OCI-LY7 (cell line): Measurements from ENCODE around the gene P2RX5. TPM values are rescaled to one million over a fixed set of nuclear protein-coding genes. Genes with fewer than 3 reads are reported as not detected.

ENCODE experiments used
- BruUV-seq: library from RNA; stranded (reverse); fragments of 400-500 nt; replicated peaks from 2 replicates; lab custom pipeline; 2021; lab: Mats Ljungman, UMichigan
- CTCF ChIA-PET: fragments of 300-600 bp; sonication (Branson Sonifier 250); formaldehyde crosslinking; loops from one replicate; lab custom pipeline; 2022; ENCODE audit warnings: antibody characterized with exemption; ENCODE audit not compliant: unreplicated experiment; lab: Charles Lee
- POLR2A ChIA-PET: fragments of 300-600 bp; sonication (Branson Sonifier 250); formaldehyde crosslinking; loops from one replicate; lab custom pipeline; 2022; ENCODE audit warnings: antibody characterized with exemption; lab: Charles Lee
- DNase-seq: peaks from one replicate; pipeline ENCODE4 v3.0.0-alpha.2; 2015; ENCODE audit warnings: low spot score
- H2AFZ ChIP-seq: fragments of 200-600 bp; sonication (generic), shearing (Covaris generic); 2 replicates; pipeline ENCODE4 v1.6.1; 2014; ENCODE audit warnings: mild to moderate bottlenecking, antibody characterized with exemption, low read length, moderate library complexity
- H3K27ac ChIP-seq: fragments of 200-600 bp; sonication (generic); 2 replicates; pipeline ENCODE4 v1.5.1; 2014; ENCODE audit warnings: mixed run types, low read depth, mild to moderate bottlenecking, moderate library complexity, low read length, inconsistent platforms; ENCODE audit not compliant: poor library complexity, severe bottlenecking
- H3K36me3 ChIP-seq: fragments of 200-600 bp; sonication (generic); 2 replicates; pipeline ENCODE4 v1.6.1; 2014; ENCODE audit warnings: mild to moderate bottlenecking, antibody characterized with exemption, low read length, moderate library complexity, mixed read lengths; ENCODE audit not compliant: insufficient read depth
- H3K4me1 ChIP-seq: fragments of 200-600 bp; sonication (generic); 2 replicates; pipeline ENCODE4 v1.5.1; 2014; ENCODE audit warnings: mild to moderate bottlenecking, low read length; ENCODE audit not compliant: insufficient read depth, poor library complexity, severe bottlenecking
- H3K4me2 ChIP-seq: fragments of 200-600 bp; sonication (generic); 2 replicates; pipeline ENCODE4 v1.6.1; 2014; ENCODE audit warnings: mild to moderate bottlenecking, low read length
- H3K4me3 ChIP-seq: fragments of 200-600 bp; sonication (generic); 2 replicates; pipeline ENCODE4 v1.5.1; 2014; ENCODE audit warnings: mild to moderate bottlenecking, low read depth, low read length; ENCODE audit not compliant: poor library complexity, severe bottlenecking
- H3K79me2 ChIP-seq: fragments of 200-600 bp; sonication (generic); 2 replicates; pipeline ENCODE4 v1.6.1; 2016; ENCODE audit warnings: low read depth, mild to moderate bottlenecking, low read length, moderate library complexity, mixed read lengths; ENCODE audit not compliant: insufficient read depth
- H3K9me2 ChIP-seq: fragments of 200-600 bp; sonication (generic); 2 replicates; pipeline ENCODE4 v1.6.1; 2016; ENCODE audit warnings: mild to moderate bottlenecking, low read length, mixed read lengths; ENCODE audit not compliant: insufficient read depth
- H3K9me3 ChIP-seq: fragments of 200-600 bp; sonication (generic); 2 replicates; pipeline ENCODE4 v1.6.1; 2014; ENCODE audit warnings: mild to moderate bottlenecking, mixed run types, low read length, mixed read lengths
- H4K20me1 ChIP-seq: fragments of 200-600 bp; sonication (generic); 2 replicates; pipeline ENCODE4 v1.6.1; 2014; ENCODE audit warnings: mild to moderate bottlenecking, antibody characterized with exemption, low read length, moderate library complexity, mixed read lengths; ENCODE audit not compliant: insufficient read depth
- EZH2phosphoT487 ChIP-seq: fragments of 200-600 bp; sonication (generic); IDR thresholded peaks from 2 replicates; pipeline ENCODE4 v1.6.1; 2018; ENCODE audit warnings: low read depth, borderline replicate concordance, mild to moderate bottlenecking, mixed run types, antibody characterized with exemption, low read length, moderate library complexity, mixed read lengths
- intact Hi-C: fragments of 100-400 bp; cut with micrococcal nuclease; formaldehyde crosslinking; loops from one replicate; pipeline ENCODE4 v1.10.0; 2022; ENCODE audit not compliant: unreplicated experiment
- total RNA-seq, 2 experiments: library from RNA; depleted of rRNA in 1 of 2; stranded (reverse); fragments of >200 nt in 1 of 2; shearing (Covaris generic) in 1 of 2; gene quantifications; 2 replicates each; pipeline ENCODE4 v1.2.3, GENCODE V29; 2014 to 2022
- TF ChIP-seq, protein P1 (sequence below): fragments of 200-600 bp; sonication (generic); conservative IDR thresholded peaks from 2 replicates; pipeline ENCODE4 v1.5.1; 2014; ENCODE audit warnings: mild to moderate bottlenecking, antibody characterized with exemption, low read length, moderate library complexity, mixed read lengths

P2RX5 gene
- total RNA-seq, 2 experiments from 2014 or later: 150 to 195 TPM

- Histone ChIP-seq H3K9me2 (no peaks in the 10 kb centered on the region), H2AFZ (no peak overlapping the region), H3K4me2 (peak overlapping the region; percentile 88), H3K27ac (peak overlapping the region; percentile 70), H3K9me3 (no peaks in the 10 kb centered on the region), H3K36me3 (peaks cover 67% of the 10 kb centered on the region), H3K79me2 (peaks cover 73% of the 10 kb centered on the region), H3K4me3 (peak overlapping the region; percentile 97), H3K4me1 (peaks cover 45% of the 10 kb centered on the region), H4K20me1 (peaks cover 32% of the 10 kb centered on the region)
- no TSS peak for BruUV-seq
- intact Hi-C loops: no loop called here
- no peak for TF ChIP-seq EZH2phosphoT487
- TF ChIP-seq, protein P1, sequence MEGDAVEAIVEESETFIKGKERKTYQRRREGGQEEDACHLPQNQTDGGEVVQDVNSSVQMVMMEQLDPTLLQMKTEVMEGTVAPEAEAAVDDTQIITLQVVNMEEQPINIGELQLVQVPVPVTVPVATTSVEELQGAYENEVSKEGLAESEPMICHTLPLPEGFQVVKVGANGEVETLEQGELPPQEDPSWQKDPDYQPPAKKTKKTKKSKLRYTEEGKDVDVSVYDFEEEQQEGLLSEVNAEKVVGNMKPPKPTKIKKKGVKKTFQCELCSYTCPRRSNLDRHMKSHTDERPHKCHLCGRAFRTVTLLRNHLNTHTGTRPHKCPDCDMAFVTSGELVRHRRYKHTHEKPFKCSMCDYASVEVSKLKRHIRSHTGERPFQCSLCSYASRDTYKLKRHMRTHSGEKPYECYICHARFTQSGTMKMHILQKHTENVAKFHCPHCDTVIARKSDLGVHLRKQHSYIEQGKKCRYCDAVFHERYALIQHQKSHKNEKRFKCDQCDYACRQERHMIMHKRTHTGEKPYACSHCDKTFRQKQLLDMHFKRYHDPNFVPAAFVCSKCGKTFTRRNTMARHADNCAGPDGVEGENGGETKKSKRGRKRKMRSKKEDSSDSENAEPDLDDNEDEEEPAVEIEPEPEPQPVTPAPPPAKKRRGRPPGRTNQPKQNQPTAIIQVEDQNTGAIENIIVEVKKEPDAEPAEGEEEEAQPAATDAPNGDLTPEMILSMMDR: 0 out of 2 replicates have a peak, but pooled peaks have one; percentile 35
- CTCF ChIA-PET: no interaction called here
- POLR2A ChIA-PET: interaction anchor here (1.0 to 1.5 kb wide), 5 partner anchors 8 to 32 kb away, joined by 3 to 4 read pairs (median 3); no protein-coding TSS in a partner anchor
- peak; percentile 81 for DNase-seq
These were observed 31.1 kb upstream of the P2RX5 start for GRCh38 chr17:3727041-3727440.

DNA sequence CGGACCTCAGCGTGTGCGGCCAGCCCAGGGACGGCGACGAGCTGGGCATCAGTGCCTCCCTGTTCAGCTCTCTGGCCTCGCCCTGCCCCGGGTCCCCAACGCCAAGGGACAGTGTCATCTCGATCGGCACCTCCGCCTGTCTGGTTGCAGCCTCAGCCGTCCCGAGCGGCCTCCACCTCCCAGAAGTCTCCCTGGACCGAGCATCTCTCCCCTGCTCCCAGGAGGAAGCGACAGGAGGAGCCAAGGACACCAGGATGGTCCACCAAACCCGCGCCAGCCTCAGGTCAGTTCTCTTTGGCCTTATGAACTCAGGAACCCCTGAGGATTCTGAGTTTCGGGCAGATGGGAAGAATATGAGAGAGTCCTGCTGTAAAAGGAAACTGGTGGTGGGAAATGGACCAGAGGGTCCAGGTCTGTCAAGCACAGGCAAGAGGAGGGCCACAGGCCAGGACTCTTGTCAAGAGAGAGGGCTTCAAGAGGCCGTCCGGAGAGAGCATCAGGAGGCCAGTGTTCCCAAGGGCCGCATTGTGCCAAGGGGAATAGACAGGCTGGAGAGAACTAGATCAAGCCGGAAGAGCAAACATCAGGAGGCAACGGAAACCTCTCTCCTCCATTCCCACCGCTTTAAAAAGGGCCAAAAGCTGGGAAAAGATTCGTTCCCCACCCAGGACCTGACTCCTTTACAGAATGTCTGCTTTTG, 28.6 kb upstream of the P2RX5 start:
- H2AFZ ChIP-seq: no peak overlapping the region
- TF ChIP-seq, protein P1: no peak
- TF ChIP-seq EZH2phosphoT487: no peak
- peaks cover 90% of the 10 kb centered on the region for H3K79me2 ChIP-seq
- peak overlapping the region; percentile 70 for H3K27ac ChIP-seq
- H3K9me3 ChIP-seq: no peaks in the 10 kb centered on the region
- intact Hi-C loops: no loop called here
- H3K4me1 ChIP-seq: peaks cover 60% of the 10 kb centered on the region
- peak overlapping the region; percentile 97 for H3K4me3 ChIP-seq
- no peaks in the 10 kb centered on the region for H3K9me2 ChIP-seq
- H4K20me1 ChIP-seq: peaks cover 32% of the 10 kb centered on the region
- CTCF ChIA-PET: no interaction called here
- H3K36me3 ChIP-seq: peaks cover 64% of the 10 kb centered on the region
- POLR2A ChIA-PET: interaction anchor here (0.6 to 2.9 kb wide), 2 partner anchors 29 to 133 kb away, joined by 4 to 22 read pairs; partner anchors contain the start of gene P2RX5
- no peak for DNase-seq
- peak overlapping the region; percentile 88 for H3K4me2 ChIP-seq
- no TSS peak for BruUV-seq
